Testis (tissue), 2 donors: Measurements from ENCODE around the gene ANKRD2.
"Not testable (repeated sequence)": the region's sequence is repeated elsewhere in the genome, so short reads cannot be mapped to it uniquely, and the experiment has no call there.

Experiments
- CTCF ChIP-seq, 3 experiments: fragments of 450-650 bp in 2 of 3; fragments of 200-600 bp in 1 of 3; sonication (generic) in 1 of 3; IDR thresholded peaks; one replicate each; pipeline ENCODE4 v1.5.1; 2016 to 2019; ENCODE audit warnings: antibody characterized with exemption in 3 of 3, mild to moderate bottlenecking in 2 of 3, moderate library complexity in 1 of 3
- POLR2A ChIP-seq: fragments of 450-650 bp; IDR thresholded peaks from one replicate; pipeline ENCODE4 v1.6.1; 2017; ENCODE audit warnings: antibody characterized with exemption, mild to moderate bottlenecking, moderate library complexity

GRCh38 chr10:97555541-97555940 is 17.0 kb upstream of the ANKRD2 start:
- not testable (repeated sequence) for TF ChIP-seq CTCF (IDR thresholded peaks at IDR 0.05); POLR2A
